ENCODE results near the gene IFT81.
A peak's percentile ranks its signal among the peaks of the same experiment; 100 is the strongest.
"Not testable (repeated sequence)": the region's sequence is repeated elsewhere in the genome, so short reads cannot be mapped to it uniquely, and the experiment has no call there.

Gene IFT81

DNA sequence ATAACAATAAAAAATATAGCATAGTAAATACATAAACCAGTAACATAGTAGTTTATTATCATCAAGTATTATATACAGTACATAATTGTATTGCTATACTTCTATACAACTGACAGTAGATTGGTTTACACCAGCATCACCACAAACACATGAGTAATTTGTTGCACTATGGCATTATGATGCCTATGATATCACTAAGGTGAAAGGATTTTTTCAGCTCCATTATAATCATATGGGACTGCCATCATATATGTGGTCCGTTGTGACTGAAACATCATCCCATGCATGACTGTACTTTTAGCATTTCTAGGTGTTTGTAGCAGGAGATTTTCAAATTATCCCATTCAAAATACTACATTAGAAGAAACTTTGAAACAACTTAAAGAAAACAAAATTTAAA is 77.8 kb downstream of the IFT81 start:
- Histone ChIP-seq H3K27me3 (ENCODE audit: control insufficient read depth in 1 of 2, insufficient read depth in 1 of 2, low read length in 2 of 2) (no peaks in the 10 kb centered on the region), H3K4me2 (ENCODE audit: low read length, poor library complexity, severe bottlenecking) (no peak overlapping the region), H2BK5ac (ENCODE audit: low read depth, low read length, poor library complexity, severe bottlenecking) (no peak overlapping the region), H3K9ac (ENCODE audit: low read length) (no peak overlapping the region), H3K14ac (ENCODE audit: low read length in 2 of 2) (no peak overlapping the region), H2AK5ac (ENCODE audit: low read length, severe bottlenecking) (no peak overlapping the region), H3K9me3 (ENCODE audit: control insufficient read depth, low read length) (no peaks in the 10 kb centered on the region), H3K23ac (ENCODE audit: low read length in 2 of 2) (no peak overlapping the region), H4K91ac (ENCODE audit: low read length) (no peak overlapping the region), H3K27ac (ENCODE audit: low read length, poor library complexity, severe bottlenecking) (no peak overlapping the region), H2AFZ (ENCODE audit: low read depth, low read length) (no peak overlapping the region), H3K18ac (ENCODE audit: low read depth in 1 of 2, low read length in 2 of 2) (no peak overlapping the region), H3K36me3 (ENCODE audit: control insufficient read depth in 1 of 2, insufficient read depth in 2 of 2, low read depth in 1 of 2, low read length in 2 of 2) (peaks cover 7 to 42% of the 10 kb centered on the region in 2 experiments), H4K8ac (ENCODE audit: low read length) (no peak overlapping the region), H2BK15ac (ENCODE audit: low read depth, poor library complexity, severe bottlenecking) (no peak overlapping the region), H3K4me1 (ENCODE audit: control insufficient read depth, insufficient read depth, low read depth, low read length) (peaks cover 7% of the 10 kb centered on the region), H3K4me3 (ENCODE audit: insufficient read depth in 1 of 2, low read depth in 1 of 2, low read length in 2 of 2) (no peak overlapping the region), H3K4ac (ENCODE audit: low read depth in 1 of 2, low read length in 2 of 2) (no peak overlapping the region), H3K79me1 (replicated peaks; ENCODE audit: low read length, poor library complexity, severe bottlenecking) (no peaks in the 10 kb centered on the region), H2BK12ac (ENCODE audit: low read length in 2 of 2) (no peak overlapping the region), H2BK120ac (ENCODE audit: low read depth, low read length) (no peak overlapping the region)
- WGBS, result 100% methylated on average over 1 of the region's 1 CpG
- no peak for DNase-seq

DNA sequence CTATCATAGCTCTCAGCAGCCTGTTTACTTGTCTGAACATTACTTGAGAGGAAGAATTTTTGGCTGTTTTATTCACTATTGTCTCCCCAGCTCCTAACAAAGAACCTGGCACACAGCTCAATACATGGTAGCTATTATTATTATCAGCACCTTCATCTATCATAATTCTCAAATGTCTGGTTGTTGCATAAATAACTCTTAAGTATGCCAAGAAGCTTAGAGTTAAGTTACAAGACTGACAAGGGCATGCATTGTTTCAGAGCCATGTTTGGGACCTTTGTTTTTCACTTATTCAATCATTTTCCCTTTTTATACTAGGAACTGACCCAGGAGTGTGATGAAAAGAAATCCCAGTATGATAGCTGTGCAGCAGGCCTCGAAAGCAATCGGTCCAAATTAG is 79.4 kb downstream of the IFT81 start:
- no peak for DNase-seq
- Histone ChIP-seq H3K9me3 (ENCODE audit: control insufficient read depth, low read length) (no peaks in the 10 kb centered on the region), H3K4me2 (ENCODE audit: low read length, poor library complexity, severe bottlenecking) (no peak overlapping the region), H2BK15ac (ENCODE audit: low read depth, poor library complexity, severe bottlenecking) (no peak overlapping the region), H3K9ac (ENCODE audit: low read length) (no peak overlapping the region), H3K79me1 (replicated peaks; ENCODE audit: low read length, poor library complexity, severe bottlenecking) (no peaks in the 10 kb centered on the region), H4K91ac (ENCODE audit: low read length) (no peak overlapping the region), H3K18ac (ENCODE audit: low read depth in 1 of 2, low read length in 2 of 2) (no peak overlapping the region), H3K36me3 (ENCODE audit: control insufficient read depth in 1 of 2, insufficient read depth in 2 of 2, low read depth in 1 of 2, low read length in 2 of 2) (peaks cover 7 to 46% of the 10 kb centered on the region in 2 experiments), H3K27me3 (ENCODE audit: control insufficient read depth in 1 of 2, insufficient read depth in 1 of 2, low read length in 2 of 2) (no peaks in the 10 kb centered on the region), H3K27ac (ENCODE audit: low read length, poor library complexity, severe bottlenecking) (no peak overlapping the region), H3K4me3 (ENCODE audit: insufficient read depth in 1 of 2, low read depth in 1 of 2, low read length in 2 of 2) (no peak overlapping the region), H4K8ac (ENCODE audit: low read length) (no peak overlapping the region), H2AK5ac (ENCODE audit: low read length, severe bottlenecking) (no peak overlapping the region), H3K23ac (ENCODE audit: low read length in 2 of 2) (no peak overlapping the region), H2BK120ac (ENCODE audit: low read depth, low read length) (no peak overlapping the region), H2BK5ac (ENCODE audit: low read depth, low read length, poor library complexity, severe bottlenecking) (no peak overlapping the region), H3K14ac (ENCODE audit: low read length in 2 of 2) (no peak overlapping the region), H2AFZ (ENCODE audit: low read depth, low read length) (no peak overlapping the region), H2BK12ac (ENCODE audit: low read length in 2 of 2) (no peak overlapping the region), H3K4me1 (ENCODE audit: control insufficient read depth, insufficient read depth, low read depth, low read length) (peaks cover 7% of the 10 kb centered on the region), H3K4ac (ENCODE audit: low read depth in 1 of 2, low read length in 2 of 2) (no peak overlapping the region)
- 100% methylated on average over 1 of the region's 2 CpGs for WGBS

DNA sequence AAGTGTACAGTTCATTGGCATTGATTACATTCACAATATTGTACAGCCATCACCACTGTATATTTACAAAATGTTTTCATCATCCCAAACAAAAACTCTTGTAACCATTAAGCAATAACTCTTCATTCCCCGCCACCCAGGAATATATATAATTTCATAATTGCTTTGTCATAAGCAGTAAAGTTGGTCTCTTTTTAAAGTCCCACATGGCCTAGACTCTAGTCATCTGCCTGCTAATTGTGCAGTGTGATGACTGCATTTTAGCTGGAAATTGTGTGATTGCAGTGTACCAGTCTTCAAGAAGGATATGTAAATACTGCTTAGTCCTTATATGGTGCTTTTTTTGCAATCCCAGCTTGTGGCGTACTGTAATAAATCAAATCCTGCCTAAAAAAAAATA is 81.8 kb downstream of the IFT81 start:
- Histone ChIP-seq H3K9me3 (ENCODE audit: control insufficient read depth, low read length) (no peaks in the 10 kb centered on the region), H2BK5ac (ENCODE audit: low read depth, low read length, poor library complexity, severe bottlenecking) (no peak overlapping the region), H2BK15ac (ENCODE audit: low read depth, poor library complexity, severe bottlenecking) (no peak overlapping the region), H2AFZ (ENCODE audit: low read depth, low read length) (no peak overlapping the region), H3K27me3 (ENCODE audit: control insufficient read depth in 1 of 2, insufficient read depth in 1 of 2, low read length in 2 of 2) (no peaks in the 10 kb centered on the region), H4K8ac (ENCODE audit: low read length) (no peak overlapping the region), H2AK5ac (ENCODE audit: low read length, severe bottlenecking) (no peak overlapping the region), H3K79me1 (replicated peaks; ENCODE audit: low read length, poor library complexity, severe bottlenecking) (no peaks in the 10 kb centered on the region), H3K4ac (ENCODE audit: low read depth in 1 of 2, low read length in 2 of 2) (no peak overlapping the region), H3K27ac (ENCODE audit: low read length, poor library complexity, severe bottlenecking) (no peak overlapping the region), H3K14ac (ENCODE audit: low read length in 2 of 2) (no peak overlapping the region), H2BK12ac (ENCODE audit: low read length in 2 of 2) (no peak overlapping the region), H3K4me2 (ENCODE audit: low read length, poor library complexity, severe bottlenecking) (no peak overlapping the region), H3K9ac (ENCODE audit: low read length) (no peak overlapping the region), H3K36me3 (ENCODE audit: control insufficient read depth in 1 of 2, insufficient read depth in 2 of 2, low read depth in 1 of 2, low read length in 2 of 2) (peaks cover 10 to 54% of the 10 kb centered on the region in 2 experiments), H3K18ac (ENCODE audit: low read depth in 1 of 2, low read length in 2 of 2) (no peak overlapping the region), H3K23ac (ENCODE audit: low read length in 2 of 2) (no peak overlapping the region), H3K4me1 (ENCODE audit: control insufficient read depth, insufficient read depth, low read depth, low read length) (peaks cover 2% of the 10 kb centered on the region), H2BK120ac (ENCODE audit: low read depth, low read length) (no peak overlapping the region), H3K4me3 (ENCODE audit: insufficient read depth in 1 of 2, low read depth in 1 of 2, low read length in 2 of 2) (no peak overlapping the region), H4K91ac (ENCODE audit: low read length) (no peak overlapping the region)
- 100% methylated on average over 1 of the region's 2 CpGs for WGBS
- DNase-seq, result no peak

DNA sequence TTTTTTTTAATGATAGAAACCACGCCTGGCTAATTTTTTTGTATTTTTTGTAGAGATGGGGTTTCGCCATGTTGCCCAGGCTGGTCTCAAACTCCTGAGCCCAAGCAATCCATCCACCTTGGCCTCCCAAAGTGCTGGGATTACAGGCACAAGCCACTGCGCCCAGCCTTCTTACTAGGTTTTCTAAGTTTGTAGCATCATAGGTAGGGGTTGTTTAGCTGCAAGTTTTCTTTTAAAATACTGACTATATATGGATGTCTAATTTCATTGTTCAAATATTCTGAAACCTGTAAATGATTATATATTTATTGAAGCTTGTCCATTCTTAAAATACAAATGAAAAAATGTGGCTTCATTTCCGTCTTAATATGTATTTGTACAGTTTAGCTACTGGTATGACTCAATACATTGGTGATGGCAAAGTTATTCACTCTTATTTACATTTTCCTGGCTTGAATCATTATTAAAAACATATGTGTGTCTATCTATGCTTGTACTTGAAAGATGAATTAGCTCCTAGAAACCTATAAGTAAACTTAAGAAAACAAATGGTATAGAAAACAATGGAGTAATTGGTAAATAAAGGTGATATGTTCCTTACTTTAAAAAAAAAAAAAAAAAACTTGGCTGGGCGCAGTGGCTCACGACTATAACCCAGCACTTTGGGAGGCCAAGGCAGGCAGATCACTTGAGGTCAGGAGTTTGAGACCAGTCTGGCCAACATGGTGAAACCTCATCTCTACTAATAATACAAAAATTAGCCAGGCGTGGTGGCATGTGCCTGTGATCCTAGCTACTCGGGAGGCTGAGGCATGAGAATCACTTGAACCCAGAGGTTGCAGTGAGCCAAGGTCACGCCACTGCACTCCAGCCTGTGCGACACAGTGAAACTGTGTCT is 87.7 kb downstream of the IFT81 start:
- H2AFZ ChIP-seq (ENCODE audit: low read depth, low read length); H4K8ac ChIP-seq (ENCODE audit: low read length); H3K4me2 ChIP-seq (ENCODE audit: low read length, poor library complexity, severe bottlenecking); H2AK5ac ChIP-seq (ENCODE audit: low read length, severe bottlenecking); H3K18ac ChIP-seq (ENCODE audit: low read depth in 1 of 2, low read length in 2 of 2); H2BK12ac ChIP-seq (ENCODE audit: low read length in 2 of 2); H3K14ac ChIP-seq (ENCODE audit: low read length in 2 of 2); H2BK120ac ChIP-seq (ENCODE audit: low read depth, low read length); H2BK5ac ChIP-seq (ENCODE audit: low read depth, low read length, poor library complexity, severe bottlenecking); H3K79me1 ChIP-seq (replicated peaks; ENCODE audit: low read length, poor library complexity, severe bottlenecking); H3K23ac ChIP-seq (ENCODE audit: low read length in 2 of 2); H3K4me3 ChIP-seq (ENCODE audit: insufficient read depth in 1 of 2, low read depth in 1 of 2, low read length in 2 of 2); H3K9ac ChIP-seq (ENCODE audit: low read length); H2BK15ac ChIP-seq (ENCODE audit: low read depth, poor library complexity, severe bottlenecking); H3K9me3 ChIP-seq (ENCODE audit: control insufficient read depth, low read length); H4K91ac ChIP-seq (ENCODE audit: low read length); H3K4ac ChIP-seq (ENCODE audit: low read depth in 1 of 2, low read length in 2 of 2); H3K27me3 ChIP-seq (ENCODE audit: control insufficient read depth in 1 of 2, insufficient read depth in 1 of 2, low read length in 2 of 2); H3K4me1 ChIP-seq (ENCODE audit: control insufficient read depth, insufficient read depth, low read depth, low read length): not testable (repeated sequence)
- DNase-seq, result peak; percentile 57
- Histone ChIP-seq H3K36me3 (ENCODE audit: control insufficient read depth in 1 of 2, insufficient read depth in 2 of 2, low read depth in 1 of 2, low read length in 2 of 2) (peaks cover 6 to 21% of the 10 kb centered on the region in 2 experiments), H3K27ac (ENCODE audit: low read length, poor library complexity, severe bottlenecking) (peak overlapping the region; percentile 69)
- 79% methylated on average over 8 of the region's 10 CpGs for WGBS

Data from mesenchymal stem cell (in vitro differentiated cells and primary cell).